A549 (cell line): ENCODE data around the gene LRP1.

Experiments
- BHLHE40 ChIP-seq: IDR thresholded peaks from 2 replicates; pipeline ENCODE4 v1.6.1; 2012; ENCODE audit warnings: low read depth, low read length, inconsistent platforms
- CBX8 ChIP-seq: fragments of 200-600 bp; sonication (generic); IDR thresholded peaks from 2 replicates; pipeline ENCODE4 v1.6.1; 2016
- CTCF ChIP-seq: fragments of >200 bp; sonication (Bioruptor Twin); formaldehyde crosslinking; IDR thresholded peaks from 3 replicates; pipeline ENCODE4 v1.5.1; 2016
- HOXA7 ChIP-seq: fragments of 250-450 bp; sonication (Bioruptor Pico); IDR thresholded peaks from 2 replicates; pipeline ENCODE4 v1.5.0; 2020; ENCODE audit warnings: mild to moderate bottlenecking, moderate library complexity
- KDM1A ChIP-seq: fragments of 200-600 bp; sonication (generic); IDR thresholded peaks from 2 replicates; pipeline ENCODE4 v1.6.1; 2016; ENCODE audit warnings: low read depth, mild to moderate bottlenecking
- POLR2A ChIP-seq: IDR thresholded peaks from 2 replicates; pipeline ENCODE4 v1.6.1; 2012; ENCODE audit warnings: mild to moderate bottlenecking, low read length
- REST ChIP-seq: fragments of 200-600 bp; sonication (generic); IDR thresholded peaks from 2 replicates; pipeline ENCODE4 v1.6.1; 2016; ENCODE audit warnings: antibody characterized with exemption, mild to moderate bottlenecking, moderate library complexity
- RNF2 ChIP-seq: fragments of 200-600 bp; sonication (generic); IDR thresholded peaks from 2 replicates; pipeline ENCODE4 v1.6.1; 2016; ENCODE audit warnings: low read depth, mild to moderate bottlenecking, antibody characterized with exemption, moderate library complexity, borderline replicate concordance
- USF2 ChIP-seq: fragments of 450-650 bp; IDR thresholded peaks from 2 replicates; pipeline ENCODE4 v1.6.1; 2014; ENCODE audit warnings: antibody characterized with exemption

- TF ChIP-seq CTCF = no peak
- no peak for TF ChIP-seq CBX8
- no peak for TF ChIP-seq KDM1A
- TF ChIP-seq HOXA7 (CRISPR knock-in tag) = no peak
- TF ChIP-seq REST = no peak
- TF ChIP-seq RNF2 = no peak
- no peak for TF ChIP-seq POLR2A
- no peak for TF ChIP-seq USF2
- TF ChIP-seq BHLHE40 = no peak
These were observed 70.0 kb downstream of the LRP1 start for GRCh38 chr12:57198329-57198728.
